Measurements from ENCODE around the gene CTTNBP2. TPM values are rescaled to one million over a fixed set of nuclear protein-coding genes. Genes with fewer than 3 reads are reported as not detected.

Gene CTTNBP2
- total and polyA plus RNA-seq, 10 of the 15 experiments (the other 5 are each of a cell fraction or from before 2014, with no cell fraction given), result 0.04 to 0.43 TPM; not detected in 8

DNA sequence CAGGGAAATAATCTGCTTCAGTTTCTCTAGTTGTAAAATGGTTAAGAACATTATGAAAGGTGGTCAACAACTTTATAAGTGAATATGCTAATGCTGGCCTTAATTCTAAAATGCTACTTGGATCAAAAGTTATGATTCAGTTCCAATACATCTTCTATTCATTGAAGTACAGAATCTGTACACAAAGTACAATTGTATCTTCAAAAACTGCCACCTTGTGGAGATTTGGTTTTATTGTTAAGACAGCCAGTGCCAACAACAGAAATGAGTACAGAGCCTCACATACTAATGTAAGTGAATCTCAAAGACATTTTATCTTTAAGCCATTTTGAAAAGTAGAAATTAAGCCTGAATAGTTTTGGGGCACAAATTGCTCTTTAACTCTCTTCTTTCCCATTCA, 199.4 kb downstream of the CTTNBP2 start:
- H3K79me2 ChIP-seq (ENCODE audit: control insufficient read depth, insufficient read depth, low read length), result no peaks in the 10 kb centered on the region
- ChIA-PET CTCF (interaction anchor here (0.7 to 7.5 kb wide), 16 partner anchors 12 to 524 kb away, joined by 3 to 88 read pairs (median 4); no protein-coding TSS in a partner anchor), POLR2A (interaction anchor here (1.0 kb wide), 1 partner anchor 11 kb away, joined by 3 read pairs; no protein-coding TSS in a partner anchor), RAD21 (ENCODE audit: unreplicated experiment) (interaction anchor here (1.1 to 4.0 kb wide), 6 partner anchors 45 to 273 kb away, joined by 3 to 22 read pairs (median 11); no protein-coding TSS in a partner anchor), SMC1A (ENCODE audit: uncharacterized antibody, unreplicated experiment) (interaction anchor here (0.9 to 3.4 kb wide), 10 partner anchors 9 to 273 kb away, joined by 3 to 38 read pairs (median 7); no protein-coding TSS in a partner anchor)
- peak; percentile 93 for ATAC-seq
- no peak overlapping the region for H3K27ac ChIP-seq (ENCODE audit: control insufficient read depth, insufficient read depth)
- no peaks in the 10 kb centered on the region for H4K20me1 ChIP-seq (ENCODE audit: control insufficient read depth, insufficient read depth)
- no peak overlapping the region for H3K4me3 ChIP-seq
- no peak for DNase-seq (ENCODE audit: low read depth, low spot score)
- intact Hi-C loops (cut with micrococcal nuclease; ENCODE audit: unreplicated experiment) (loop anchor here (1.0 kb wide), 2 partner anchors 216 to 274 kb away; no protein-coding TSS in a partner anchor), in situ Hi-C loops (cut with MboI) (no loop called here)
- BruUV-seq (replicated peaks), result no TSS peak
- H2AFZ ChIP-seq (ENCODE audit: control insufficient read depth, low read depth, low read length), result no peak overlapping the region
- H3K9ac ChIP-seq (ENCODE audit: control insufficient read depth, insufficient read depth, low read length), result no peak overlapping the region
- no peaks in the 10 kb centered on the region; a peak in 1 of 4 replicates for H3K36me3 ChIP-seq (ENCODE audit: control insufficient read depth in 2 of 2, insufficient read depth in 2 of 2, low read length in 1 of 2)
- no peaks in the 10 kb centered on the region; a peak in 1 of 4 replicates for H3K27me3 ChIP-seq (replicated peaks in 1 of 2; ENCODE audit: control insufficient read depth in 2 of 2, insufficient read depth in 2 of 2, low read length in 1 of 2)
- H3K4me1 ChIP-seq (ENCODE audit: control insufficient read depth, insufficient read depth, low read length), result no peaks in the 10 kb centered on the region
- H3K4me2 ChIP-seq (ENCODE audit: control insufficient read depth, insufficient read depth), result no peak overlapping the region
- FAIRE-seq, result no peak
- no peaks in the 10 kb centered on the region for H3K9me3 ChIP-seq (replicated peaks; ENCODE audit: control insufficient read depth, insufficient read depth, low read length)
- TF ChIP-seq POLR2A (IDR thresholded peaks at IDR 0.05; ENCODE audit: low read depth, low read length) (no peak), RAD21 (IDR thresholded peaks at IDR 0.05; ENCODE audit: insufficient read depth, low read depth, low read length) (peak; percentile 53; the same call in 1 of the 2 replicates), MYB (IDR thresholded peaks at IDR 0.05; ENCODE audit: borderline replicate concordance, low read depth, low read length) (no peak), NBN (IDR thresholded peaks at IDR 0.05) (no peak), SMC3 (IDR thresholded peaks at IDR 0.05; ENCODE audit: borderline replicate concordance, low read length) (peak; percentile 64; the same call in 1 of the 2 replicates), CHD1 (IDR thresholded peaks at IDR 0.05; ENCODE audit: low read depth, low read length) (no peak), HDAC6 (IDR thresholded peaks at IDR 0.05; ENCODE audit: unreplicated experiment) (no peak), ETV6 (conservative IDR thresholded peaks at IDR 0.05 in 1 of 2, IDR thresholded peaks at IDR 0.05 in 1 of 2; ENCODE audit: borderline replicate concordance in 1 of 2, low read depth in 1 of 2) (no peak), ZBED1 (IDR thresholded peaks at IDR 0.05; ENCODE audit: borderline replicate concordance) (no peak), CHD2 (IDR thresholded peaks at IDR 0.05; ENCODE audit: borderline replicate concordance, low read depth, low read length) (no peak)
- TF ChIP-seq, protein P1, sequence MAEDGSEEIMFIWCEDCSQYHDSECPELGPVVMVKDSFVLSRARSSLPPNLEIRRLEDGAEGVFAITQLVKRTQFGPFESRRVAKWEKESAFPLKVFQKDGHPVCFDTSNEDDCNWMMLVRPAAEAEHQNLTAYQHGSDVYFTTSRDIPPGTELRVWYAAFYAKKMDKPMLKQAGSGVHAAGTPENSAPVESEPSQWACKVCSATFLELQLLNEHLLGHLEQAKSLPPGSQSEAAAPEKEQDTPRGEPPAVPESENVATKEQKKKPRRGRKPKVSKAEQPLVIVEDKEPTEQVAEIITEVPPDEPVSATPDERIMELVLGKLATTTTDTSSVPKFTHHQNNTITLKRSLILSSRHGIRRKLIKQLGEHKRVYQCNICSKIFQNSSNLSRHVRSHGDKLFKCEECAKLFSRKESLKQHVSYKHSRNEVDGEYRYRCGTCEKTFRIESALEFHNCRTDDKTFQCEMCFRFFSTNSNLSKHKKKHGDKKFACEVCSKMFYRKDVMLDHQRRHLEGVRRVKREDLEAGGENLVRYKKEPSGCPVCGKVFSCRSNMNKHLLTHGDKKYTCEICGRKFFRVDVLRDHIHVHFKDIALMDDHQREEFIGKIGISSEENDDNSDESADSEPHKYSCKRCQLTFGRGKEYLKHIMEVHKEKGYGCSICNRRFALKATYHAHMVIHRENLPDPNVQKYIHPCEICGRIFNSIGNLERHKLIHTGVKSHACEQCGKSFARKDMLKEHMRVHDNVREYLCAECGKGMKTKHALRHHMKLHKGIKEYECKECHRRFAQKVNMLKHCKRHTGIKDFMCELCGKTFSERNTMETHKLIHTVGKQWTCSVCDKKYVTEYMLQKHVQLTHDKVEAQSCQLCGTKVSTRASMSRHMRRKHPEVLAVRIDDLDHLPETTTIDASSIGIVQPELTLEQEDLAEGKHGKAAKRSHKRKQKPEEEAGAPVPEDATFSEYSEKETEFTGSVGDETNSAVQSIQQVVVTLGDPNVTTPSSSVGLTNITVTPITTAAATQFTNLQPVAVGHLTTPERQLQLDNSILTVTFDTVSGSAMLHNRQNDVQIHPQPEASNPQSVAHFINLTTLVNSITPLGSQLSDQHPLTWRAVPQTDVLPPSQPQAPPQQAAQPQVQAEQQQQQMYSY (CRISPR knock-in tag; IDR thresholded peaks at IDR 0.05), result no peak
- TF ChIP-seq, protein P2, sequence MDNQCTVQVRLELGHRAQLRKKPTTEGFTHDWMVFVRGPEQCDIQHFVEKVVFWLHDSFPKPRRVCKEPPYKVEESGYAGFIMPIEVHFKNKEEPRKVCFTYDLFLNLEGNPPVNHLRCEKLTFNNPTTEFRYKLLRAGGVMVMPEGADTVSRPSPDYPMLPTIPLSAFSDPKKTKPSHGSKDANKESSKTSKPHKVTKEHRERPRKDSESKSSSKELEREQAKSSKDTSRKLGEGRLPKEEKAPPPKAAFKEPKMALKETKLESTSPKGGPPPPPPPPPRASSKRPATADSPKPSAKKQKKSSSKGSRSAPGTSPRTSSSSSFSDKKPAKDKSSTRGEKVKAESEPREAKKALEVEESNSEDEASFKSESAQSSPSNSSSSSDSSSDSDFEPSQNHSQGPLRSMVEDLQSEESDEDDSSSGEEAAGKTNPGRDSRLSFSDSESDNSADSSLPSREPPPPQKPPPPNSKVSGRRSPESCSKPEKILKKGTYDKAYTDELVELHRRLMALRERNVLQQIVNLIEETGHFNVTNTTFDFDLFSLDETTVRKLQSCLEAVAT (IDR thresholded peaks at IDR 0.05), result no peak
- TF ChIP-seq, protein P3, sequence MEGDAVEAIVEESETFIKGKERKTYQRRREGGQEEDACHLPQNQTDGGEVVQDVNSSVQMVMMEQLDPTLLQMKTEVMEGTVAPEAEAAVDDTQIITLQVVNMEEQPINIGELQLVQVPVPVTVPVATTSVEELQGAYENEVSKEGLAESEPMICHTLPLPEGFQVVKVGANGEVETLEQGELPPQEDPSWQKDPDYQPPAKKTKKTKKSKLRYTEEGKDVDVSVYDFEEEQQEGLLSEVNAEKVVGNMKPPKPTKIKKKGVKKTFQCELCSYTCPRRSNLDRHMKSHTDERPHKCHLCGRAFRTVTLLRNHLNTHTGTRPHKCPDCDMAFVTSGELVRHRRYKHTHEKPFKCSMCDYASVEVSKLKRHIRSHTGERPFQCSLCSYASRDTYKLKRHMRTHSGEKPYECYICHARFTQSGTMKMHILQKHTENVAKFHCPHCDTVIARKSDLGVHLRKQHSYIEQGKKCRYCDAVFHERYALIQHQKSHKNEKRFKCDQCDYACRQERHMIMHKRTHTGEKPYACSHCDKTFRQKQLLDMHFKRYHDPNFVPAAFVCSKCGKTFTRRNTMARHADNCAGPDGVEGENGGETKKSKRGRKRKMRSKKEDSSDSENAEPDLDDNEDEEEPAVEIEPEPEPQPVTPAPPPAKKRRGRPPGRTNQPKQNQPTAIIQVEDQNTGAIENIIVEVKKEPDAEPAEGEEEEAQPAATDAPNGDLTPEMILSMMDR (IDR thresholded peaks at IDR 0.05 in 2 of 3, conservative IDR thresholded peaks at IDR 0.05 in 1 of 3; ENCODE audit: control insufficient read depth in 2 of 3, extremely low read depth in 1 of 3, insufficient read depth in 1 of 3, low read depth in 3 of 3, low read length in 3 of 3), result peak; percentile 11 to 51 (median 29); a peak in 4 of 6 replicates
- TF ChIP-seq, protein P4, sequence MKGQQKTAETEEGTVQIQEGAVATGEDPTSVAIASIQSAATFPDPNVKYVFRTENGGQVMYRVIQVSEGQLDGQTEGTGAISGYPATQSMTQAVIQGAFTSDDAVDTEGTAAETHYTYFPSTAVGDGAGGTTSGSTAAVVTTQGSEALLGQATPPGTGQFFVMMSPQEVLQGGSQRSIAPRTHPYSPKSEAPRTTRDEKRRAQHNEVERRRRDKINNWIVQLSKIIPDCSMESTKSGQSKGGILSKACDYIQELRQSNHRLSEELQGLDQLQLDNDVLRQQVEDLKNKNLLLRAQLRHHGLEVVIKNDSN (IDR thresholded peaks at IDR 0.05; ENCODE audit: borderline replicate concordance, extremely low read length, insufficient read depth, low read depth, low read length), result no peak
